Femur (tissue), 1 donor: ENCODE results near the gene TMEM178B.

ENCODE experiments used
- DNase-seq: peaks from one replicate; pipeline ENCODE4 v3.0.0-alpha.2; 2017

Gene TMEM178B

DNA sequence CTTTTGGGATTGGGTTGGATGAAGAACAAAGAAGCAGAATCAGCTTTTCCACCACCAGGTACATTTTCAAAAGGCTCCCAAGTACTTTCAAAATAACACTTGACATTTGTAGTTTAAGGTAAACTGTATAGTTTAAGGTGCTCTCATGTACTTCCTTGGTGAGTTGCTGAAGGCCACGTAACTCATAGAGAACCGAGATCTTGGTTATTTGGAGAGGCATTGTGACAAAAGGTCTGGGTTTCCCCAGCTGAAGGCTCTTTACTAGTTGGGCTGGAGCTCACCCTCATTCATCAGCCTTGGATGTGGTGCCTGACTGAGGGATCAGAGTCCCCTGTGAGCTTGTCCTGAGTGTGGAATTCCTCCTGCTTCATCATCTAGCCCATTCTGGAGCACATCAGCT, 191.8 kb downstream of the TMEM178B start:
- DNase-seq, result no peak

DNA sequence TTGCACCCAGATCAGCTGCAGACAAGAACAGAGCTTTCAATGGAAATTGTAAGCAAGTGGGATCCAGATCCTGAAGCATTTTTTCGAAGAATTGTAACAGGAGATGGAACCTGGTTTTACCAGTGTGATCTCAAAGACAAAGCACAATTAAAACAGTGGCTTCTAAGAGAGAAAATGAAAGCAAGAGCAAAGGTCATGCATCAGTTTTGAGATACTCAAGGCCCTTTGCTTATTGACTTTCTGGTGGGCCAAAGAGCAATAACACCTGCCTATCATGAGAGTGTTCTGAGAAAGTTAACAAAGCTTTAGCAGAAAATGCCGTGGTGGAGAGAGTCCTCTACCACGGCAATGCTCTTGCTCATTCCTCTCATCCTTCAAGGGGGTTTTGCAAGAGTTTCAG, 194.8 kb downstream of the TMEM178B start:
- no peak for DNase-seq

DNA sequence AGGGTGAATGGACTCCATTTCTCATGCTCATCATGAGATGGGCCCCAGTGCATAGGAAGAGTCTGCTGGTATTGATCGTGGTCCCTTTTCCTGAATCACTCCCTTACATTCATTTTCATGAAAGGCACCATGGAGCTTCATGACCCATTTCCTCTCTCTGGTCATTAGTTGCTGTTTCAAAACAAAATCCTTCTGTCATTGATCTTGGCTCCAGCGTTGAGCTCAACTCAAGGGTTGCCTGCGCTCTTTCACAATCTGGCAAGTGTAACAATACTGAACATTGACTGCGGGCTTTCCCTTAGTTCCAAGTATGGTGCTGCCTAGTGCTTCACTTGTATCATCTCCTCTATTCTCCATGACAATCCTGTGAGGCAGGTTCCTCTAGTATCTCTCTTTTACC, 197.6 kb downstream of the TMEM178B start:
- DNase-seq, result no peak

DNA sequence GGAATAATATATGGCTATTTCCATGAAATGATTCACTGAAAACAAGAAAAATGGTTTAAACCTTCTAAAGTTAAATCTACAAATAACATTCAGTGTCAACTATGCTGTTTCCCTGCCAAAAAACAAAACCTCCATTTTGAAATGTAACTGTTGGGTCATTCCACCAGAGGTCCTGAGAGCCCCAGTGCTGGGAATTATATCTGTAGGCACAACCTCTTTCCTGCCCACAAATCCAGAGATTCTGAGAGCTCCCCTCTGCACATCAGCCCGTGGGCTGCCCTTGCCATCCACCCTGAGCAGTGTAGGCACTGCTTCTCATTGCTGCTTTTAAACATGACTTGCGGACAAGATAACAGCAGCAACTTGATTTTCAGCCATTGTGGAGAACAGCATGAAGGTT, 198.6 kb downstream of the TMEM178B start:
- no peak for DNase-seq

DNA sequence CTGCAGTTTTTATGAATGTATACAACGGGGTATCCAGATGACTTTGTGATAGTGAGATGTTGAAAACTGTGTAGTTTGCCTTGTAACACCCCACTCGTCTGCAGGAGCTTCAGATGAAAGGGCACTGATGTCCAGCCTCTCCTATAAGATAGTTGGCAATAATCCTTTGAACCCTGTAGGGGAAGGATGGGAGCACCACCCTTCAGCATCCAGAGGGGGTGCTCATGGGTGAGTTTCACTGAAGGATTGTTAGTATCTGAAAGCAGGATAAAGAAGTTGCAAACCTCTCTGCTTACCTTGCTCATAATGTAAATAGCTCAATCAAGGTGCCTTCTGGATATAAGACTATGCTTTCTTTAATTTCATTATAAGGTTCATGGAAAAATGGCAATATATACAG, 201.5 kb downstream of the TMEM178B start:
- DNase-seq, result no peak

DNA sequence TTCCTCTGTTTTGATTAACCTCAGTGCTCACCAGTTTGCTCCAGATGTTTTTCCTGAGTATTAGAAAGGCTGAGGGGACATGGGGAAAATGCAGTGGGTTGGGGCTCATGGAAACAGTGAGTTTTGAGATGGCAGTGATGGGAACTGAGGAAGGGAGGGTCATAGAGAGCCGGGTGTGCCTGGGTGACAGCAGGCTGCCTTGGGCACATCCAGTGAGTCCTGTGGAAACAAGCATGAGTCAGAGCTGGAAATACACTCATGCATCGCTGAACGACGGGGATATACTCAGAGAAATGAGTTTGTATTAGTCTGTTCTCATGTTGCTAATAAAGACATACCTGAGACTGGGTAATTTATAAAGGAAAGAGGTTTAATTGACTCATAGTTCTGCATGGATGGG, 202.2 kb downstream of the TMEM178B start:
- DNase-seq, result no peak

DNA sequence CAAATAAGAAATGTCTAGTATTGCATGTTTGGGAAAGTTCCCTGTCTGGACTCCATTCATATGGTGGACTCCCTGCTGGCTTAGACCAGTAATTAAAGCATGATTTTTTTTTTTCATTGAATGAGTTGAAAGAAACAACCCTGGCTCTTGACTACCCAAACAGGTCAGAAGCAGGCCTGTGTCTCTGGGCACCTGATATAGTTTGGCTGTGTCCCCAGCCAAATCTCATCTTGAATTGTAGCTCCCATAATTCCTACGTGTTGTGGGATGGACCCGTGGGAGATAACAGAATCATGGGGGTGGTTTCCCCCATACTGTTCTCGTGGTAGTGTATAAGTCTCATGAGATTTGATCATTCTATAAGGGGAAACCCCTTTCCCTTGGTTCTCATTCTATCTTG, 206.2 kb downstream of the TMEM178B start:
- no peak for DNase-seq

DNA sequence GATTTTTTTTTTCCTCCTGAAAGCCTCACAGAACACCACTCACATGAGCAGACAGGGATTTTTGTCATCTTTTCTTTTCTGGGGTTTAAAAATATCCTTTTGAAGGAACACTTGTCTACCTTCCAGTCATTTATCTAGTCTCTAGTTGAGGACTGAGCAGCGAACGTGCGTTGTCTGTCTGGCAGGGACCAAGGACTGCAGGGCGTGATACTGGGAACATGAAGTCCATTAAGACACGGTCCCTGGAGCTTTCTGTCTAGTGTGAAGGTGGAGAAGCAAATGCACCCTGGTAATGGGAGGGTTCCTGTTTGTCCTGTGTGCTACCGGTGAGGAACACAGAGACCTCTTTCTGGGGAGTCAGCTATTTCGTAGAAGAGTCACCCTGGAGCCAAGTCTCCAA, 207.4 kb downstream of the TMEM178B start:
- DNase-seq, result no peak

DNA sequence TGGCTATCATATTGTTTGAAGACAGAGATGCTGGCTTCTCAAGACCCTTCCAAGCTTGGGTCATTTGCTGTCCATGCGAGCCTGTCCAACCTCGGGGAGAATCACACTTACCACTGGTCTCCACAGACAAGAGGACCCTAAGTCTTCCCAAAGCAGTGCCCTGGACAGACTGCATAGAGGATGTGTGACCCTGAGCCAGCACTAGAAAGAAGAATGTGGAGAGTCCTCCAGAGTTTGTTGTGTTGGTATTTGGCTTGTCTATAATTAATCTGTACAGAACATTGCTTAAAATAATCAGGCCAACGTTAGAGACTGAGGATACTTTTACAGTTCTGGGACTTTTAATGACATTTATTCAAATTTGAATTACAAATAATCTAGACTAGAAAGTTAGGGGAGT, 212.7 kb downstream of the TMEM178B start:
- DNase-seq, result no peak

DNA sequence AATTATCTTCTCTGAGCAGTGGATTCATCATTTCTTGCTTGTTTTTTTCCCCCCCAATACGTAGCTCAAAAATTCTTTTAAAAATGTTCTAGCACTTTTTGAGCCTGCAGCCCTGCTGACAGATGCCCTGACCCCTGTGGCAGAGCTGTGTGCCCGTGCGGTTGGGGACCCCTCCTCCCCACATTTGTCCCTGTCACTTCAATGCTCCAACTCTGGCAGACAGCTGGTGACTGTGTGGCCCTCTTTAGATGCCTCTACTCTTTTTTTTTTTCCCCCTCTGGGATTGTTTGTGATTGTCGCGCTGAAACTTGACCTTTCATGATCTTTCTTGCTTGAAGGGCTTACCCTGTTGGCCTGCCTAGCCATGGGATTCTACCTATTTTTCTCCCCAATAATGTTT, 214.1 kb downstream of the TMEM178B start:
- DNase-seq, result no peak

DNA sequence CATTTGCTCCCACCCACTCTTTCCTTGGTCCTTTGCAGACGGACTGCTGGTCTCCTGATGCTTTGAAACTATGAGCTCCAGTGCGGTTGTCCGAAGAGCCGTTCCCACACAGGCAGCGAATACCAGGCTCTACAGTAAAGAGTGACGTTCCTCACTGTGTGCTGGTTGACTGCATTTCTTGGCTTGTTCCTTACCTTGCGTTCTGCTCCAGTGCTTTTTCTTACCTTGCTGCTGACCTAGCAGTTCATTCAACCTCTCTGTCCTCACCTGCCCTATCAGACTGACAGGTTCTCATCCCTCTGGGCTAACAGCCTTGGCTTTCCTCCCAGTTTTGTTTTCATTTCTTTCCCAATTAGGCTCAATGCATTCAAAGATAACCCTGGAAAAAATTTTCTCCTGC, 214.8 kb downstream of the TMEM178B start:
- DNase-seq, result no peak

DNA sequence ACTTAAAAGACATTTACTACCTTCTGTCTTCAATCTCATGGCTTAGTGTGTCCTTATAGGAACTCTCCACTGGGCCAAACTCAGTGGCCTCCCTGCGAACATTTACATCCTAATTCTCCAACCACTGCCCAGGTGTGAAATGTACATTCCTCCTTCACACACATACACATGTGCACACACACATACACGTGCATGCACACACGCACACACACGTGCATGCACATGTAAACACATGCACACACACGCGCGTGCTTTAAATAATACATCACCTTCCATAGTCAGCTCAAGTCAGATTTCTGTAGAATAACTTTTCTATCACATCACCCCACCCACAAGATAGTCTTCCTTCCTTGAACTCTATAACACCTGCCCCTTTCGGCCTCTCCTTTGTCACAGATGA, 216.5 kb downstream of the TMEM178B start:
- no peak for DNase-seq

DNA sequence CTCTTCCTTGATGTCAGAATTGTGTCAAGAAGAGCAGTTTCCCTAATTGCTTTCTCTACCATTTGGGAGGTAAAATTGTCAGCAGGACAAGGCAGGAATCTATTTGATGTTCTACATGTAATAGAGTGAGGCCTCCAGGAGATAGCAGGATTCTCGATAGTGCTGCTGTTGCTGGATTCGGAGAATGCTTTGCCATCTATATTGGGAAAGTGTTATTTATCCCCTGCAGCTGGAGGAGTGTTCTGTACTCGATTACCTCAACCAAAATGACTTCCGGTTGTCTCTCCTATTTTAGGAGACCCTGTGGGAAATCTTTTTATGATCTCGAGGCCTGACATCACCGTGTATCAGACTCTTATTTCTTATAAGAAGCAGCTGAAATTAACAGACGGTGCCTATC, 217.1 kb downstream of the TMEM178B start:
- no peak for DNase-seq

DNA sequence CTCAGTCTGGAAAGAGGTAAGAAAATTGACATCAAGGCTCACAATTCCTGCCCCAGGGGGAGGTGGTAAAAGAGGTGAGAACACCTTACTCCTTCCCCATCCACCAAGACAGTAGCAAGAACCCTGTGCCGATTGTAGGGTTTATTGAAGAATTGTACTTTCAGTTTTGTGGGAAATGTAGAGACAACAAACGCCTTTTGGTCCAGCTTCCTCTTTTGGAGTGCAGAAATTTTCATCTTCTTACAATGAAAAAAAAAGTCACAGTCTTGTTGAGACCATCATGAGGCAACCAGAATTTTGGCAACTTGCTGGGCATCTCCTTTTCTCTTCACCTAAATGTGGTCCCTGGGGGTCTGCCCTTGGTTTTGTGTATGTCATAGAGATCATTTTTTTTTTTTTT, 217.7 kb downstream of the TMEM178B start:
- DNase-seq, result no peak

DNA sequence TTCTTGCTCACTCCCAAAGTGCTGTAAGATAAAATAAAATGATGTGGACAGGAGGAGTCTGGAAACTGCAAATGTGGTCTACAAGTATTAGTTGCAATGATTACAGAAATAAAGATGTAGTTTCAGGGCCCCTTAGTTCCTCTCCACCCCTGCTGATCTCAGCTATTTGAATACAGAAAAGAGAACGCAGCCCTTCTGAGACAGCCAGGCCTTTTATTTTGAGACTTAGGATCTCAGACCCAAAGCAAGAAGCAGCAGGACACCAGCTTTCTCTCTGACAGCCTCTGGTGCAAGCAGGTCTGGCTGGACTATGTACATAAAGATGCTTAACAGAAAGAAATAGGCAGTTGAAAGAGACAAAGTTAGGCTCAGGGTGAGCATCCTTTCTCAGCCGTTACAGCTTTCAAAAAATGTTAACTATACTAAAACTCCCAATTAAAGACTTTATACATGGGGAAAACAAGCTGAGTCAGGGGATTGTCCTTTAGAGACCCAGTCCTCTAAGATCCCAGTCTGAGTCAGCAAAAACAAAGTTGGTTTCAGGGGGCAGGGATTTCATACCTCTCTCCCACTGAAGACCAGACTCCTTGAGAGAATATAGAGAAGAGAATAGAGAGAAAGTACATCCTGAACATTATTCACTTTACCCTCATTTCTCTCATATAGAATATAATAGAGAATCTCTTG, 220.4 kb downstream of the TMEM178B start:
- no peak for DNase-seq

DNA sequence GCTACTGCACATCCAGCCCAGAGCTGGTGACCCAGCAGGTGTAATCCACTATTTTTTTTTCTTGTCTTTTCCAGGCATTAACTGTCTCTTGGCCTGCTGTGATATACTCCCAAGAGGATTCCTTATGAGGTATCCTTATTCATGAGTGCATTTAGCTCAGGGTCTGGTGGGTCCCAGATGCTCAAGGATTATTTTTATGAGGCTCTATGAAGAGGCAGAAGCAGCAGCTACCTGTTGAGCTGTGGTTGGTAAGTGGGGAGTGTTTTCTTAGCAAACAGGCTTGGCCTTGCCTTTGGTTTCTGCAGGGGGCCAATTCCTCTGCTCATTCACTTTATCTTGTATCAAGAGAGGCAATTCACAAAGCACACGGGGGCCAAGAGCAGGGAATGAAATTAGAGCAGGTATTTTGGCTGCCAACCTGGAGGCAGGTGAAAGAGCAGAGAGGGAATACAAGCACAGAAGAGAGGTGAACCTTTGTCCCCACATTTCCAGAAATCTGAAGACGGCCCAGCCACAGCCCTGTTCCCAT, 221.6 kb downstream of the TMEM178B start:
- DNase-seq, result no peak

DNA sequence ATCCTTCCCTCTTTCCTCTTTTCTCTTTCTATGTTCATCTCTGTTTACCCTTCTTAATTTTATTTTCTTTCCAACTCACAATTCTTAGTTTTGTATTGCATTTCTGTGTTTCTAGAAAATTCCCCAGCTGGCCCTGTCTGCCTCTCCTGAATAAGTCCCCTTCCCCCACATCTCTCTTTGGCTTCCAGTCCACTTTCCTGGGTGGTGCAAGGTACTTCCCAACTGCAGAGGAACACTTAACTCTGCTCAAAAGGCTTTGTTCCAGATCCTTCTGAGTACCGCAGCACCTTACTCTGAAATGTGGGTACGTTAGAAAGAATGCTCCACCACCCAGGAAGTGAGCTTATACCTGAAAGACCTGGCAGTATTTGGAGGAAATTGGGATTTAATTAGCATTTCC, 227.0 kb downstream of the TMEM178B start:
- DNase-seq, result no peak

DNA sequence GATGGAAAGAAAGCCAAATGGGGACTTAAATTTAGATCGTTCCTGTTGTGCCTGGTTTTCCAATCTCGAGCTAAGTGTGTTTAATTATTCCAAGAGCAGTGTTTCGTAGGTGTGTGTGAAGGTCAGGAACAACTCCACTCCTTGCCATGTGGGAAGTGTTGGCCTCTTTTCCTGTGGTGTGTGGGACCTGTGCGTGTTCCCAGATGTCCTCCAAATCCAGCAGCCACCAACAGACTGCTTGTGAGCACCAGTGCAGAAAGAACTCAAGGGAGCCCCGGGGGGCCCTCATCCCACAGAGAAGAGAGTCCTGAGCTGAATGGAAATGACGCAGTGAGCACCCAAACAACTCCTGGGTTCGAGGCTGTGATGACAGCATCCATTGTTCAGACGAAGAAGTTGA, 227.7 kb downstream of the TMEM178B start:
- no peak for DNase-seq

DNA sequence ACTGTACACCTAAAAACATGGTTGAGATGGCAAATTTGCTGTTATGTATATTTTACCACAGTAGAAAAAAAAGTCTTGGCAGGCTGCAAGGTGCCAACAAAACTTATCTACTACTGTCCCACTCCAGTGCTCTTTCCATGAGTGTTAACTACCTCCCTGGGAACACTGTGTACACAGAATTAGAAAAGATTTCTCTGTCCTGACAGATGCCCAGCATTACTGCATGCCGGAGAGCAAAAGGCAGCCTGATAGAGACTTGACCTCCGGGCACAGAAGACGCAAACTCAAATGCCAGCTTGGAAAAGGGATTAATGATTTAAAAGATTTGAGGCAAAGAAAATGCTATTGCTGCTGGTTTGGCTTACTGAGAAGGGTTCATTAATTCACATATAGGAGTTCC, 228.8 kb downstream of the TMEM178B start:
- DNase-seq, result no peak

DNA sequence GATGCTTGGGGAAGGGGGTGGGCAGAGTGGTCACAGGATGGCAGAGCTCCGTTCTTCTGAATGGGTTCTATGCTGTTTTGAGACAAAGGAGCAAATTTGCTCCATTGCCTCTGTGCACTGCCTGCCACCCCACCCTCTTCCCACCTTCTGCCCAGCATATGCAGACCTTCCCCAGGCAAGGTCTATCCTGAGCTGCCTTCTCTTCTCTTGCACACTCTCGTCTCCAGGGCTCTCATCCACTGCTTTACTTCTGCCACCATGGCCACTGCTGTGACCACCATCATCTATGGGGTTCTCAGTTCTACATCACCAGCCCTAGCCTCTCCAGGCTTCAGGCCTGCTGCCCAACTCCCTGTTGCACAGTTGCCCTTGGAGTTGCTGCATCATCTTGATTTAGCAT, 230.4 kb downstream of the TMEM178B start:
- no peak for DNase-seq

DNA sequence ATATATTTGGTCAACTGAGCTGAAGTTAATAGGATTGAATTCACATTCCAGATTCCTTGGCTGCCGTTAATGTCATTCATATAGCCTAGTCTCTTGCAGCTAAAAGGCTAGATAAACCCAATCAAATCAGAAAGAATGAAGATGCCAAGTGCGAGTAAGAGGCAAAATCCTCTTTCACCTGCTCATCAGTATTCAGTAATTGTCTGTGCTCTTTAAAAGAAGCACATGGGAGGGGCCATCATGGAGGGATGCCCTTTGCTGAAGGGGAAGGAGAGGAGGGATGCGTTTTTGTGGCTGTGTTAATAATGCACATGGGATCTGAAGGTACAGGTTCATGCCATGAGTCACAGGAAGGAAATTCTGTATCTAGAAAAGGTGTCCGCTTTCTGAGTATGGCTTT, 232.2 kb downstream of the TMEM178B start:
- DNase-seq, result no peak

DNA sequence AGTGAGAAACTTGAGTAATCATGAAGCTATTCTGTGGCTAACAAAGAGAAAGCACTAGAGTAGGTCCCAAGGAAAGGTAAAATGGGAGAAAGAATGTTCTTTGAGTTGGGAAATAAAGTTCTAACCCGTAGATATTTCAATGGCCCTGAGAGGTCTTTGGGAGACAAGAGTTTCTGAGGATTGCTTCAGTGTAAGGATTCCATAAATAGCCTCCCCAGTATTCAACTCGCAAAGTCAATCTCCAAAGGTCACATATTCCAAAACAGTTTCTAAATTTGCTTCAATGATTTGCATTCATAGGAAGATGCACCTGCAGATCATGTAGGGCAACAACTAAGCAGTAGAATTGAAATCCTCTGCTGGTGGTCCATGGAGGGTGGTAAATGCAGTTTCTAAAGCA, 238.5 kb downstream of the TMEM178B start:
- DNase-seq, result no peak

DNA sequence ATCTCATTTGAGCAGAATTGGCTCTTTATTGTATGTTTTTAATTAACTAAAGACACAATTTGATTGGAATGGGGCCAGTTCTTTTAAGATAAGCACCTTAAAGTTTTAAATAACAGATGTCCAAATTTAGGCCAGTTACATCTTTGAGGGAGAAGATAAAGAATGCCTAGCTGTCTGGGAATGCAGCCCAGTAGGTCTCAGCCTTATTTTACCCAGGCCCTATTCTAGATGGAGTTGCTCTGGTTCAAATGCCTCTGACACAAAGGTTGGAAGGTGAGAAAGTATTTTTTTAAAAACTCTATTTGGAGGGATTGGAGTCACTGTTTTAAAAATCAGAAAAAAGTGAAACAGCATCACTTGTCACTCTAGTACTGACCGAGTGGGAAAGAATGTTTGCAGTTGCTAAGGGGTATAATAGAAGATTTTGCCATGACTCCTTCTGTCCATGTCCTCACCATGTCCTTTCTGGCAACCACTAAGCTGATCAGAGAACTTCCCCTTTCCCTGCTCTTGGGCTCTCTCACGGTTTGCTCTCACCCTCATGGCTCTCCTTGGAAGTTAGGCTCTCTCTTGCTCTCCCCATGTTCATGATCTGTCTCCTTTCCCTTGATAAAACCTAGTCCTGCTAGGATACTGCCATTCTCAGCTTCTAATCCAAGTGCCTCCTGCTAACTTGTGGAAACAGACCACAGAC, 239.1 kb downstream of the TMEM178B start:
- no peak for DNase-seq

DNA sequence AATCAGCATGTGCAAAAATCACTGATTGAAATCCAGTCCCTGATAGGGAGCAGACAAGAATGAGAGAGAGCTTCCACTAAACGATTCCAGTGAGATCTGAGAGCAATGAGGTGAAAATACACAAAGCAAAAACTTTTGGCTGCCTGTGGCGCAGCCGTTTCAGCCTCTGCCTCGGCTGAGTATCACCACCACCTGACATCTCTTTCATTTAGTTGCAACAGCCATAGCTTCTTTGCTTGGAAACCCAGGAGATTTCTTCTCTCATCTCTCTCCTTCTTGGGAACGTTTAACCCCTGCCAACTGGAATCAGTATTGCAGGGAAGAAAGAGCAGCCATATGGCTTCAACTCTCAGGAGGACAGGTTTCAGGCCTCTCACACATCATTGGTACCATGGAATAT, 240.0 kb downstream of the TMEM178B start:
- no peak for DNase-seq
